ENCODE results near the gene TSPAN31.

Gene TSPAN31

GRCh38 chr12:57752668-57753000 lies 7.8 kb downstream of the TSPAN31 start:
- no peak for DNase-seq (ENCODE audit: low spot score)

GRCh38 chr12:57753756-57754337 lies 9.0 kb downstream of the TSPAN31 start:
- DNase-seq (ENCODE audit: low spot score) = no peak

- no peak for DNase-seq (ENCODE audit: low spot score)
Observed at GRCh38 chr12:57754411-57755193, 9.8 kb downstream of the TSPAN31 start, which contains the start of gene MARCHF9. Gene MARCHF9, plus strand, starts transcription at chr12:57755103. Its CDS starts 426 bp downstream, at chr12:57755529.

- no peak for DNase-seq (ENCODE audit: low spot score)
Observed at GRCh38 chr12:57755194-57755453, 10.3 kb downstream of the TSPAN31 start.

GRCh38 chr12:57755454-57756372 lies 10.9 kb downstream of the TSPAN31 start:
- DNase-seq (ENCODE audit: low spot score) = no peak

GRCh38 chr12:57756406-57757341 lies 11.8 kb downstream of the TSPAN31 start:
- DNase-seq (ENCODE audit: low spot score) = no peak

- DNase-seq (ENCODE audit: low spot score) = no peak
Observed at GRCh38 chr12:57757771-57758170, 12.9 kb downstream of the TSPAN31 start.

- DNase-seq (ENCODE audit: low spot score) = no peak
Observed at GRCh38 chr12:57758552-57759359, 13.9 kb downstream of the TSPAN31 start.

- no peak for DNase-seq (ENCODE audit: low spot score)
Observed at GRCh38 chr12:57759360-57759980, 14.6 kb downstream of the TSPAN31 start.

- DNase-seq (ENCODE audit: low spot score) = no peak
Observed at GRCh38 chr12:57760347-57760982, 15.6 kb downstream of the TSPAN31 start.

GRCh38 chr12:57761391-57761998 lies 16.7 kb downstream of the TSPAN31 start:
- no peak for DNase-seq (ENCODE audit: low spot score)

GRCh38 chr12:57762463-57762862 lies 17.6 kb downstream of the TSPAN31 start:
- no peak for DNase-seq (ENCODE audit: low spot score)

GRCh38 chr12:57763881-57764661 lies 19.2 kb downstream of the TSPAN31 start:
- no peak for DNase-seq (ENCODE audit: low spot score)

- no peak for DNase-seq (ENCODE audit: low spot score)
Observed at GRCh38 chr12:57764662-57765002, 19.8 kb downstream of the TSPAN31 start.

GRCh38 chr12:57765003-57765697 lies 20.3 kb downstream of the TSPAN31 start:
- no peak for DNase-seq (ENCODE audit: low spot score)

GRCh38 chr12:57765698-57766463 lies 21.0 kb downstream of the TSPAN31 start:
- no peak for DNase-seq (ENCODE audit: low spot score)
